ENCODE results near the gene ACAA2. TPM values are rescaled to one million over a fixed set of nuclear protein-coding genes. Genes with fewer than 3 reads are reported as not detected.
A peak's percentile ranks its signal among the peaks of the same experiment; 100 is the strongest.

Gene ACAA2
- polyA plus RNA-seq, 12 donors: 55.5 to 85.0 (median 78.3) TPM; not detected in 1

DNA sequence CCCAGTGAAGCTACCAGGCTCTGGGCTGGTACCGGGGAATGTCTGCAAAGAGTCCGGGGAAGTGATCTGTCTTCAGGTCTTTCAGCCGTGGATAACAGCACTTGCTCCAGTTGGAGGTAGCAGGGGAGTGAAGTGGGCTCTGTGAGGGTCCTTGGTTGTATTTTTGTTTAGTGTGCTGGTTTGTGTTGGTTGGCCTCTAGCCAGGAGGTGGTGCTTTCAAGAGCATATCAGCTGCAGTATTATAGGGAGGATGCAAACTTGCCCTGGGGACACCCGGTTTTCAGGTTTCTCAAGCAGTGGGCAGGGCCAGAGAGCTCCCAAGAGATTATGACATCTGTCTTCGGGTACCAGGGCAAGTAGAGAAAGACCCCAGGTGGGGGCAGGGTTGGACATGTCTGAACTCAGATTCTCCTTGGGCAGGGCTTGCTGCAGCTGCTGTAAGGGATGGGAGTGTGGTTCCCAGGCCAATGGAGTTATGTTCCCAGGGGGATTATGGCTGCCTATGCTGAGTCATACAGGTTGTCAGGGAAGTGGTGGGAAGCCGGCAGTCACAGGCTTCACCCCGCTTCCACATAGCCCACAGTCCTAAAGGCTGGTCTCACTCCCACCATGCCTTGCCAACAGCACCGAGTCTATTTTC, 34.4 kb downstream of the ACAA2 start:
- DNase-seq: no peak

DNA sequence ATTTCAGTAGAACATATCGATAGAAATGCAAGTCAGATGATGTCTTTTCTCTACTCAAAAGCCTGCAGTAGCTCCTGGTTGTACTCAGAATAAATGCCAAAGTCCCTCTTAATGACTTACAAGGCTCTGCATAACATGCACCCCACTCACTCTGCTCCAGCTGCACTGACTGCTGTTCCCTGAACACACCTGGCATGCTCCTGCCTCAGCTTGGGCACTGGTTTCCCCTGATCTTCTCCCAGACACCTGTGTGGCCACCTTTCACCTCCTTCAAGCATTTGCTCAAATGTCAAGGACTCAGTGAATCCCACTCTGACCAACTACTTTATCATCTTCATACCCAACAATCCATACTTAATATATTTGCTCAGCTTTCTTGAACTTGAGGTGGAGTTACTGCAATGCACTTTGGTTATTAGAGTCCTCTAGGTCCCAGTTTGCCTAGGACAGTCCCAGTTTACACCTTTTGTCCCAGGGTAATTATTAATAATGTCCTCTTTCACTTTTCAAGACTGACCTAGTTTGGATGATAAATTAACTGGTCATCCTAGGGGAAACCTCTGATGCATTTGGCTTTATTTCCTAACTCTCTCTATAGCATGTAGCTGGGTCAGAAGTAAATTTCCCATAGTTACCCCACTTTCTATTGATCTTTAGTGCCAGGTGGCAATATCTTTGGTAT, 44.1 kb downstream of the ACAA2 start:
- no peak for DNase-seq

DNA sequence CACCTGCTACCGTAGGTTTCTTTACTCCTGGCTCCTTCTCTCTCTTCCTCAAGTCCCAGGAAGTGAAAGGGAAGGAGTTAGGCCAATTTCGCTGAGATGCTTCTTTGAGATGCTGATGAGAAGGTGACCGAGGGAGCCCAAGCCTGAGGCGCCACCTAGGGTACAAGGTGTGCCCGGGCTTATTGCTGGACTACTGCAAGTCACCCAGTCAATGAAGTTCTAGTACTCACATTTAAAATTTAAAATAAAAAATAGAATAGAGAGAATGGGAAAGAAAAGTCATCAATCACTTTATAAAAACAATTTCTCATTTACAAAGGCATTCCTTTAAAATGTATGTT, 45.3 kb downstream of the ACAA2 start:
- peak; percentile 77 for DNase-seq

DNA sequence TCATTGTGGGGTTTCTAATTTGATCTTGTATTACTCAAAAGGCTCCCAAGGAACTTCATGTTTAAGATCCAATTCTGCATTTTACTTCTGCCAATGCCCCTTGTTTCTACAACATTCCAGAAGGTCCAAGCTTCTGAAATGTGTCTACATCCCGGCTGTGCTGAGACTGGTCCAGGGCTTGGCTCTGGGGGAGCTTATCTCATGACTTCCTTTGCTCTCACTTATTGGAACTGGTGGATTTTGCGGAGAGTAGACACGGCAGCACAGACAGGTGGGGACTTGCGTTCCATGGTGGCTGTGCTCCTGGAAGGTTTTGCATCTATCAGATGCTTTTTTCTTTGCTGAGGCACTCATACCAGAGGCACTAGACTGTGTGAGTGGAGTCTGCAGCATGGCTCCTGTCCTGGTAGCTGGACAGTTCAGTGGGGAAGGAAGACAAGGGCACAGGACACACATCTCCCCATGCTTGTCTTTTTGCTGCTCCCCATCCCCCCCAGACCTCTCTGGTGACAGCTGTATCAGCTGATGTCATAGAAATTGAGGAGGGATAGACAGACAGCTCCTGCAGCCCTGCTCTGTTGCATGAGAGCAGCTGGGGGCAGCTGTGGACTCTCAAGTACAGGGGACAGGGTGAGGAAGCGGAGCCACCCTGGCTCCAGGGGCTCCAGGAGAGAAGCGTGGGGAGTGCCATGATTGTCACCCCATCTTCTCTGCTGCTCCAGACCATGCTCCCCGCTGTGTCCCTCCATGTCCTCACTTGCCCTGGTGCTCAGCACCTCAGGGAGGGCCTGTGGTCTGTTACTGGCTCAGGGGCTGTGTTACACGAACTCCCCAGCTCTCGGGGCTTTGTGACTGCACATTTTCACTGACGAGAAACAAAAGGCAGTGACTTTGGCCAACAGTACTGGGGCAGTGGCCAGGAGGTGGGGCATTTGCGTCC, 46.0 kb downstream of the ACAA2 start:
- DNase-seq: no peak

DNA sequence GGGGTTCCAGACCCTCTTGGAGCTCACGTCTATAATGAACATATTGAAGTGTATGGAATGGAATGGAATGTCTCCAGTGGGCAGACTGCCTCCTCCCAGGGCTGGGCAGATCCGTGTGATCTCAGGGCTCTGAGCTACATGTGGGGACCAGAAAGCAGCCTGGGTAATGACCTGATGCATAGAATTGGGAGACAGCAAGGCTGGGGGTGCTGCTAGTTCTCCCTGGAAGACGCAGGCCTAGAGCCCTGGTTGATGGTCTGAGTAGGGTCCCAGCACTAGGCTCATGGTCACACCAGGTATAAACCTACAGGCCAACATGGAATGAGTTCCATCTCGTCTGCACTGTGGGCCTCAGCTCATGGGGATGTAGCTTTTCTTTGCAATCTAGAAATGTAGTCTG, 46.7 kb downstream of the ACAA2 start:
- DNase-seq: no peak

DNA sequence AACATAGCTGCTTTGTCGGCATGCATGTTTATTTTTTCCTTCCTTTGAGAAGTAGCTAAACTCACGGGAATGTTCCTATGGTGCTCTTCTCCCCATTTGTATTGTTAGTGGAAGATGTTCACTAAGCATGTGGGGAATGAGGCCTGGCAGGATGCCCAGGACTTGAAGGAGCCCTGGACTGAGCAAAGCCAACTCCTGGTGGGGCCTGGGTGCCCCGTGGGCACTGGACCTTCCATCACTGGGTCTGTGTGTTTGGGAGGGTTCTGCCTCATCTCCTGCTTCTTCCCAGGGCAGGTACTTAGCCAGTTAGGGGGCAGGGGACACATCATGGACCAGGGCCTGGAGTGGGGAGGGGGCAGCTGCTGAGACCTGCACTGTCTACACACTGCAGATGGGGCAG, 49.3 kb downstream of the ACAA2 start:
- no peak for DNase-seq

DNA sequence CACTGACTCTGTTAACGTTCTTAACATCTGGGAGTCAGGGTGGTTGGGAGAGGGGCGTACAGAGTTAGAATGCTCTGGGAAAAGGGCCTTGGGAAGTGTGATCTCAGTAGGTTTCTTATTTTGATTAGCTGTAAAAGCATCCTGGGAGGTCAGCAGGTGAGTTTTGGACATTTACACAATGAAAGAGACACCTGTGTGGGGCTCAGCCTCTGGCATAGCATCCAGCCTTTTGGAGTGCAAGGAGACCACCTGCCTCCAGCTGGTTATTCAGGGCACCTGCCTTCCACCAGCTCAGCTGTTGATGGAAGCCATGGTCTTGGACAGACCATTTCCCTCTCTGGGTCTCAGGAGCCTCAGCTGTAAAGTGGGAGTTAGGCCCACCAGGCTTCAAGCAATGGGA, 49.7 kb downstream of the ACAA2 start:
- no peak for DNase-seq

DNA sequence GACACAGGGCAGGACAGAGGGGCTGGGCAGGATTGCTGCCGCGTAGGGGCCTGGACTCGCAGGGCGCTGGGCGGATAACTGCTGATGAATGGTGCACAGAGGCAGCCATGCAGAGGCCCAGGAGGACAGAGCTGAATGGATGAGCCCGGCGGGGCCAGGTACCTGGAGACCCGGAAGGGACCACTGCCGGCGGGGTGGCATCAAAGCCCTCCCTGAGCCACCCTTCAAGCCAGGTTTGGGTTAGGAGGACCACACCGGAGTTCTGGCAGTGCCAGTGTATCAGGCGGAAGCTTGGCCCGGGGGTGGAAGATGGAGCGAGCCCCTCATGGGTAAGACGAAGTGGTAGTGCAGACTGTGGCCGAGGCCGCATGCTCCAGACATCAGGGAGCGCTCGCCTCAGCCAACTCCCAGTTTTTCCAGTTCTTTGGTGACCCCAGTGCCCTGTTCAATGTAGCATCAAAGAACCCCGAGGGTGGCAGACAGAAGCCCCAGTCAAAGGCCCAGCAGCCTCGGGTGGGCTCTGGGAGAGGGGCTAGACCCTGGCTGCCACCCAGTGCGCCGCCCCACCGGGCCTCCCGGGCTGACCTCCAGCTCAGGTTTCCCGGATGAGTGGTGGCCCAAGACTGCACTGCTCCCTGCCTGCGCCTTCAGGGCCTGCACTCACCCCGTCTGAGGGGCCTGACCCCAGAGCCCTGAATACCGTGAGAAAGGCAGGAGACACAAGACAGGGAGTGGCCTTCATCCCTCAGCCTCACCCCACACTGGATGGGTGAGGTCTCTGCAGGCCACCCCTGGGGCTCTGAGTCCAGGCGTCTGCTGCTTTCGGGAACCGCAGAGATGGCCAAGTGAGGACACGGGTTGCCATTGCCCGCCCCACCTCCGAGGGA, 50.9 kb downstream of the ACAA2 start:
- no peak for DNase-seq

DNA sequence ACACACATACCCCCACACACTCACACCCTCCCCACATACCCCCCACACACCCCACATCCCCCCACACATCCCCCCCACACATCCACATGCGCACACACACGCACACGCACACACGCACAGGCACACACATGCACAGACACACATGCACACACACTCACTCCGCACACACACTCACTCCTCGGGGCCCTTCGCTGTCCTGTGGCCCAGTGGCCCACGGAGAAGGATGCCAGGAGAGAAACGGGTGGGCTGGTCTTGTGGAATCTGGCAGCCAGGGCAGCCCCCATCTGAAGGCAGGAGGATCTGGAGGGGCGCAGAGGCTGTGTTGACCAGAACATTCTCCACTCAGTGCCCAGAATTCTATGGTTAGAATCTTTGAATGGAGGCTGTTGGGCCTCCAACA, 51.6 kb downstream of the ACAA2 start:
- DNase-seq: no peak

DNA sequence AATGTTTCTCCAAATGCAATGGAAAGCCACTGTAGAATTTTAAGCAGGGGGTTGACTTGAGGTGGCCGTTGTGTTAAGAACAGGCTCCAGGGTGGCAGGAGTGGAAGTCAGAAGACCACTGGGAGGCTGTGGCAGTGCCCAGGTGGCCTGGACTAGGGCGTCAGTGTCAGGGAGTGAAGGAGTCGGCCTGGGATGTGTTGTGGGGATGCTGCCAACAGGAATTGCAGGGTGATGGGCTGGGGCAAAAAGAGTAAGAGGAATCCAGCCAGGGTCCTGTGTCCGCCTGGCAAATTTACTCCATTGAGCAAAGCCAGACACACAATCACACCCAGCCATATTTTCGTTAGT, 55.1 kb downstream of the ACAA2 start:
- DNase-seq: no peak

DNA sequence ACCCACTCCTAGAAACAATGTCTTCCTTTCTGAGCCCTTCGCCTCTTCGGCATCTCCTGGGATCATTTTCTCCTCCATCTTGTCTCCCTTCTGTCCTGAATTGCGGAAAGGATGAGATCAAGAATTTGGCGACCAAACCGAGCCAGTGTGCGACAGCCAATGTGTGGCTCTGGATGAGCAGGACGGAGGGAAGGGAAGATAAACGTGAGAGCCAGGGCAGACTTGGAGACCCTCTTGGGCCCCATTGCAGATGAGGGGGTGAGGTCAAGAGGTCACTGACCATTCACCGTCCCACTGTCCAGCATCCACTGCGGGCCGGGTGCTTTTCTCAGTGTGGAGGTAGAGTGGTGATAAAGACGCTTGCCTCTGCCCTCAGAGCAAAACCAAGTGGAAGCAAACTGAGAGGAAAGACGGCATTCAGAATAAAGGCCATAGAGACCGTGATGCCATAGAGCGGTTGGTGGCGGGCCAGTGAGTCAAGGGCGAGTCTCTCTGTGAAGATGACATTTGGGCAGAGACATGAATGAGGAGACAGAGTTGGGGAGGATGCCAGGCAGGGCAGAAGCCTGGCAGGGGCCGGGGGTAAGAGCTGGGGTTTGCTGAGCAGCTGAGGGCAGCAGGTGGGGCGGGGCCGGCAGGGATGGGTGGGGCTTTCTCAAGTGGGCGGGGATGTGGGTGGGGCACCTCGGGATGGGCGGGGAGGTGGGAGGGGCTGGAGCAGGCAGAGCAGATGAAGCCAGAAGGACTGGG, 55.6 kb downstream of the ACAA2 start:
- no peak for DNase-seq

DNA sequence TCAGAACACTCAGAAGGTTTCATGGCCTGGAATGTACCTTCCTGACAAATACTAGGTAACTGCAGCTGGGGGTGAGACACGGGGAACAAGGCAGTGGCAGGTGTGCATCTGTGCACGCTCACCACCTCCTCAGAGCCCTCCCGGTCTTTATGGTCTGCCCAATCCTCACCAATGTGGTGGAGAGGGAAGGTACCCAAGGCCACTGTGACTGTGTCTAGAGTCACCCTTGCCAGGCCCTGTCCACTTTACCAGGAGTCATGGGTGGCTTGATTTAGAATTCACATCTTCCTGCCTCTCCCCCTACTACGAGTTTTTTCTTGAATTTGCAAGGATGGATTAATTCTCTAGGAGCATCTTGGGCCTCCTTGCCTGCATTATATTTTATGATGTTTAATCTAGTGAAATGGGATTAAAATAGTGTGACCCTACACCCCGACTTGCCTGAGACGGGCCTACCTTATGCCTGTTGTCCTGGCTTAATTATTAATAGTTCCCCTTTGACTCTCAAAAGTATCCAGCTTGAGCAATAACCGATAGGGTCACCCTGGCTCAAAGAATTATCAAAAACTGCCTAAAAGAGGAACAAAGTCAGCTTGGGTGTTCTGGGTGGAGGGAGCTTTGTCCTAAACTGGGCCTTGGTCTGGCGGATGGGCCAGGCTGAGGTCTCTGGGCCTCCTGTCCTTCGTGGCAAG, 56.5 kb downstream of the ACAA2 start:
- no peak for DNase-seq

DNA sequence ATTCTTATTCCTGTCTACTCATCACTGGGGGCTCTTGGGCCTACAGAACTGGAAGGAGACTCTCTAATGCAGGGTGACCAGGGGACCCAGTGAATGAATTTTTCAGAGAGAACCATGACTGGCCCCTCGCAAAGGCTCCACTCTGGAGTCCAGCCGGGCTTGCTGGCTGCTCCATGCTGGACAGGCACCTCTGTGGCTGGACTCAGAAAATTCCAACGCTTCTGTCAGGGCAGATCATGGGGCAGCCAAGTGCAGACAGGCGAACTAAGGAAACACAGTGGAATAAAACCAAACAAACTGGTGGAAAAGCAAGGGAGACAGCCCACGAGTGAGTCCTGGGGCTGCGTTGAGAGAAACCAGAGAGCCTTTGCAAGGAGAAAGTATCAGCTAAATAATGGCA, 57.2 kb downstream of the ACAA2 start:
- no peak for DNase-seq

DNA sequence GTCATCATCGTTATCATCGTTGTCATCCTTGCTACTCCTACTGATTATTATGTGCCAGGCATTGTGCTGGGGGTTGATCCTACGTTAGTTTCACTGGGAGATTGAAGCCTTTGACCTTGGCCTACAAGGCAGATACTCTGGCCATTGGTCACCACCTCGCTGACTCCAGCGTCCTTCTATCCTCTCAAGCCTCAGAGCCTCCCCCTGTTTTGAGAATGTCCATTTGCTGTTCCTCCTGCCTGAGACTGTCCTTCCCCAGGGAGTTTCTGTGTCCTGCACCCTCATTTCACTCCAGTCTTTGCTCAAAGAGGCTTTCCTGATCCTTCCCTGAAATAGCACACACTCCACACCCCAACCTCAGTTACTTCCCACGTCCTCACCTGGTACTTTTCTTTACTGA, 57.8 kb downstream of the ACAA2 start:
- no peak for DNase-seq

DNA sequence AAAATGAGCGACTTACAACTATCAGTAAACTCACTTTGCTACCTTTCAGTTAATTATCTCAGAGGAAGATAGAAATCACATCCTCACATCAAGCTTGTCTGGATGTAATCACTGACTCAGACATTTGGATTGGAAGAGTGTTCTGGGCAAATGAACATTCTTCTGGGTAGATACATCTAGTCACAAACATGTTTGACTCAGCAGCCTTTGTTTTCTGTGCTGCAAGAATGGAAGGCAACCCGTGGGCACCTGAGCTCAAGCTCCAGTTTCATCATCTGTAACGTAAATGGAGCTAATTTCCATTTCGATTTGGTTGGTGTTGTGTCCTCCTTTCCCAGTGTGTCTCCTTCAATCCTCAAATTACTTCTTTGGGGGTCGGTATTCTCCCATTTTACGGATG, 58.5 kb downstream of the ACAA2 start:
- no peak for DNase-seq

DNA sequence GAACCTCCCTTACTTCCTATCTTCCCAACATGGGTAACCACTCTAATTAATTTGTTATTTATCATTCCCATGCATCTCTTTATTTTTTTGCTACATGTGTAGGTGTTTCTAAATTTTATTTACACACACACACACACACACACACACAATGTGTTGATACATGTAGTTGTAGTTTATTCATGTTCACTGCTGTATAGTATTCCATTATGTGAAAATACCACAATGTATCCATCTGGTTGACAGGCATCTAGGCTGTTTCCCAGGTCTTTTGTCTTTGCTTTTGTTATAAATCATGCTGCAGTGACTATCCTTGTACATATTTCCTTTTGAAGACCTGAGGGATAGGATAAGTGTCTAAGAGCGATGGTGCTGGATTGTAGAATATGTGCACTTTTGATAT, 59.7 kb downstream of the ACAA2 start:
- no peak for DNase-seq

DNA sequence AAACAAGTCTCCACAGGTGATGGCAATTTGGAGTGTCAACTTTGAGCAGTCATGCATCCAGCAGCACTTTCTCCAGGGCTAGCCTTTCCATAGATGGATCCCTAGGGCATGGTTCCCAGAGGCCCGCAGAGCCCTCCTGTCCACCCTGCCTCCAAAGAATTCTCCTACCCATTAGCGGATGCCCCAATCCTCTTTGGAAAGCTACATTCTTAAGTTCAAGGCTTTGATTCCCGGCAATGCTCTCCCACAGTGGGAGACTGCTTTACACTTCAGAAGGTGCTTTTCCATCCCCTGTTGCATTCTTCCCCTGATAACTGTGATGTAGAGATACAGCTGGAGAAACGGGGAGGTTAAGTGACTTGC, 61.3 kb downstream of the ACAA2 start:
- no peak for DNase-seq

DNA sequence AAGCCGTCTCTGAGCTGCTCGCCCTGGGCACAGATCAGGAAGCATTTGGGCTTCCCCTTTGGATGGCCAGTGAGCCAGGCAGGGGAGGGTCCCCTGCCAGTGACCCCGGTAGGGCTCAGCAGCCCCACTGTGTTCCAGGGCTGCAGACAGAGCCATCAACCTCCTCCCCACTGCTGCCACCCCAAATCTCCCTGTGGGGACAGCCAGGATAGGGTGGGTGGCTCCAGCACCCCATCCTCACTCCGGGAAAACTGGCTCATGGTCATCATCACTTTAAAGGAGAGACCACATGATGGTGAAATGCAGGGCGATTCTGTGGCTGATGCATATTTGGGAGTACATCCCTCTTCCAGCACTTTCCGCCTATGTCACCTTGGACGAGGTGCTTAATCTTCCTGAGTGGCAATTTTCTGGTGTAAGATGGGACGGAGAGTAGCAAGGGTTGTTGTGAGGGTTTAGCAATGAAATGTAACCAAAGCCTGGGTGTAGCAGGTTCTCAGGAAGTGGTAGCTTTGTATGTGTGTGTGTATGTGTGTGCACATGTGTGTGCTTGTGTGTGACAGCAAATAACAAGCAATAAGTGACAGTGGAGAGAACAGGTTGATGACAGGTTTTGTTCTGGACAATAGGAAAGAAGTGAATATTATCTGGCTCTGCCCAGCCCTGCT, 61.8 kb downstream of the ACAA2 start:
- no peak for DNase-seq

DNA sequence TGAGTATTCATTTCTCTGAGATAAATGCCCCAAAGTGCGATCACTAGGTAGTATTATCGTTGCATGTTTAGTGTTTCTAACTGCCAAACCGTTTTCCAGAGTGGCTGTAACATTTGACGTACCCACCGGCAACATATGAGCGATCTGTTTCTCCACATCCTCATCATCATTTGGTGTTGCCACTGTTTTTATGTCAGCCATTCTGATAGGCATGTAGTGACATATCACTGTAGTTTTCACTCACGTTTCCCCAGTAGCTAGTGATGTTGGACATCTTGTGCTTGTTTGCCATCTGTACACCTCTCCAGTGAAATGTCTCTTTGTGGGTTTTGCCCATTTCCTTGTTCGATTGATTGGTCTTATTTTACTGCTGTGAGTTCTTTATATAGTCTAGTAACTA, 63.8 kb downstream of the ACAA2 start:
- DNase-seq: no peak

DNA sequence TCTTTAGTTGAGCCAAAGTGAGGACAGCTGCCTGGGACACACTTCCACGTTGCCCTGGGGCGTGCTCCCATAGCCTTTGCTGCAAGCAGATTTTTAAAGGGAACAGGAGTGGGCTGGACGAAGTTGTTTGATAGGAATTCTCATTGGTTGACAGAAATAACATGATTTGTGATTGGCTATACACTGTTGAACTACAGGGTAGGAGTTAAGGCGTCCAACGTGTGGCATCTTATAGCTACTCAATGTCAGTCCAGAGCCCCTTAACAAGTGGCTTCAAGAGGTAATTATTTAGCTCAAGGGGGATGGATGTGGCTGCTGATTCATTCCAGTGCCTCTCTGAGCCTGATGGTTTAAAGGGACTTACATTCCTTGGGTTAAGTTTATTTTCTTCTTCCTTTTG, 65.5 kb downstream of the ACAA2 start:
- DNase-seq: no peak

Measured in muscle of arm (tissue), 12 donors.